HEK293T (cell line): ENCODE data around the gene LRRC8B.

Source experiments
- BHLHE40 ChIP-seq: fragments of 450-650 bp; IDR thresholded peaks from 2 replicates; pipeline ENCODE4 v1.6.1; 2016; ENCODE audit warnings: mild to moderate bottlenecking, moderate library complexity, borderline replicate concordance
- ELF4 ChIP-seq: fragments of 450-650 bp; IDR thresholded peaks from 2 replicates; pipeline ENCODE4 v1.6.1; 2017; ENCODE audit warnings: antibody characterized with exemption
- FOXM1 ChIP-seq: fragments of 450-650 bp; IDR thresholded peaks from 2 replicates; pipeline ENCODE4 v1.6.1; 2017; ENCODE audit warnings: mild to moderate bottlenecking, borderline replicate concordance
- HDGF ChIP-seq: fragments of 450-650 bp; IDR thresholded peaks from 2 replicates; pipeline ENCODE4 v1.6.1; 2017; ENCODE audit warnings: antibody characterized with exemption, borderline replicate concordance
- L3MBTL2 ChIP-seq: fragments of 450-650 bp; conservative IDR thresholded peaks from 2 replicates; pipeline ENCODE4 v1.6.1; 2016; ENCODE audit warnings: mild to moderate bottlenecking
- LEF1 ChIP-seq: fragments of 450-650 bp; IDR thresholded peaks from 2 replicates; pipeline ENCODE4 v1.6.1; 2017; ENCODE audit warnings: mild to moderate bottlenecking, borderline replicate concordance
- NFRKB ChIP-seq: fragments of 450-650 bp; IDR thresholded peaks from 2 replicates; pipeline ENCODE4 v1.6.1; 2016; ENCODE audit warnings: mild to moderate bottlenecking, moderate library complexity
- SP1 ChIP-seq: fragments of 450-650 bp; IDR thresholded peaks from 2 replicates; pipeline ENCODE4 v1.6.1; 2017
- SUZ12 ChIP-seq: fragments of 450-650 bp; IDR thresholded peaks from 2 replicates; pipeline ENCODE4 v1.6.1; 2016; ENCODE audit warnings: mild to moderate bottlenecking
- ZNF384 ChIP-seq: fragments of 450-650 bp; IDR thresholded peaks from 2 replicates; pipeline ENCODE4 v1.6.1; 2016

- TF ChIP-seq NFRKB (no peak), ELF4 (no peak), HDGF (no peak), L3MBTL2 (no peak), SUZ12 (no peak), SP1 (no peak), LEF1 (no peak), ZNF384 (no peak), FOXM1 (no peak), BHLHE40 (no peak)
These were observed 65.9 kb downstream of the LRRC8B start for GRCh38 chr1:89590341-89591080.
